Mesothelial cell of epicardium (in vitro differentiated cells): Measurements from ENCODE around the gene EPRS1. TPM values are rescaled to one million over a fixed set of nuclear protein-coding genes. Genes with fewer than 3 reads are reported as not detected.
"Not testable (repeated sequence)": the region's sequence is repeated elsewhere in the genome, so short reads cannot be mapped to it uniquely, and the experiment has no call there.

Experiments used
- DNase-seq, 2 experiments: peaks; one replicate each; pipeline ENCODE4 v3.0.0; 2021; ENCODE audit warnings: low spot score in 2 of 2; ENCODE audit not compliant: unreplicated experiment in 2 of 2
- H3K27ac Mint-ChIP-seq: 2 replicates; pipeline ENCODE4 v1.8.0; 2021; ENCODE audit warnings: mixed read lengths
- H3K27me3 Mint-ChIP-seq: 2 replicates; pipeline ENCODE4 v1.8.0; 2021; ENCODE audit warnings: low read depth, mixed read lengths
- H3K36me3 Mint-ChIP-seq: 2 replicates; pipeline ENCODE4 v1.8.0; 2021; ENCODE audit warnings: mixed read lengths
- H3K4me1 Mint-ChIP-seq: 2 replicates; pipeline ENCODE4 v1.8.0; 2021; ENCODE audit warnings: mixed read lengths
- H3K4me3 Mint-ChIP-seq: 2 replicates; pipeline ENCODE4 v1.8.0; 2021; ENCODE audit warnings: mild to moderate bottlenecking, moderate library complexity, mixed read lengths
- H3K9me3 Mint-ChIP-seq: 2 replicates; pipeline ENCODE4 v1.8.0; 2021; ENCODE audit warnings: mixed read lengths
- total RNA-seq: library from RNA; stranded (reverse); gene quantifications from 3 replicates; pipeline ENCODE4 v1.2.1, GENCODE V29; 2021
- TF ChIP-seq, protein P1 (sequence below): fragments of 200-600 bp; sonication (generic); IDR thresholded peaks from one replicate; pipeline ENCODE4 v1.5.0; 2021; ENCODE audit warnings: antibody characterized with exemption; ENCODE audit not compliant: unreplicated experiment

EPRS1 gene
- total RNA-seq, 1 donor from 2014 or later = 80.7 TPM

DNA sequence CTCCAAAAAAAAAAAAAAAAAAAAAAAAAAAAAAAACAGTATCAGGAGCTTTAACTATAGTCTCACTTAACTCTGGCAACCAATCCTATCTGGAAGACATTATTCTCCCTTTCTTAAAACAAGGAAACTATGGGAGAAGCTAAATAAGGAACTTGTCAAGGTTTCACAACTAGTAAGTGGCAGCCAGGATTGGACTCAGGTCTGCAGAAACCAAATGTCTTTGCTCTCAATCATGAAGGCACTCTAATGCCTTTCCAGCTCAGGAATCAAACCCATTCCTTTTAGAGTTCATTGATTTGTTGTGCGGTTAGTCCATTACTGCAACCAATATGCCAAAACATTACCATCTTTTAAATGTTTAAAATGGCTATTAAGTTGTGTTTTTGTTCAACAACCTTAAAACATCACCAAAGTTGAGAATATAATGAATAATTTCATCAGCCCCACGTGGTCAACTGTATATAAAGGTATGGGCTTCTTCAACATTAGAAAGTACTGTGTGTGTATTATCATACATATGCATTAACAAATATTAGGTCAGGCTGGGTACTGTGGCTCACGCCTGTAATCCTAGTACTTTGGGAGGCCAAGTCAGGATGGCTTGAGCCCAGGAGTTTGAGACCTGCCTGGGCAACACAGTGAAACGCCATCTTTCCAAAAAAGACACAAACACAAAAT lies 1.5 kb downstream of the EPRS1 start:
- TF ChIP-seq, protein P1, sequence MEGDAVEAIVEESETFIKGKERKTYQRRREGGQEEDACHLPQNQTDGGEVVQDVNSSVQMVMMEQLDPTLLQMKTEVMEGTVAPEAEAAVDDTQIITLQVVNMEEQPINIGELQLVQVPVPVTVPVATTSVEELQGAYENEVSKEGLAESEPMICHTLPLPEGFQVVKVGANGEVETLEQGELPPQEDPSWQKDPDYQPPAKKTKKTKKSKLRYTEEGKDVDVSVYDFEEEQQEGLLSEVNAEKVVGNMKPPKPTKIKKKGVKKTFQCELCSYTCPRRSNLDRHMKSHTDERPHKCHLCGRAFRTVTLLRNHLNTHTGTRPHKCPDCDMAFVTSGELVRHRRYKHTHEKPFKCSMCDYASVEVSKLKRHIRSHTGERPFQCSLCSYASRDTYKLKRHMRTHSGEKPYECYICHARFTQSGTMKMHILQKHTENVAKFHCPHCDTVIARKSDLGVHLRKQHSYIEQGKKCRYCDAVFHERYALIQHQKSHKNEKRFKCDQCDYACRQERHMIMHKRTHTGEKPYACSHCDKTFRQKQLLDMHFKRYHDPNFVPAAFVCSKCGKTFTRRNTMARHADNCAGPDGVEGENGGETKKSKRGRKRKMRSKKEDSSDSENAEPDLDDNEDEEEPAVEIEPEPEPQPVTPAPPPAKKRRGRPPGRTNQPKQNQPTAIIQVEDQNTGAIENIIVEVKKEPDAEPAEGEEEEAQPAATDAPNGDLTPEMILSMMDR = no peak
- Mint-ChIP-seq H3K4me1 (peaks cover 20% of the 10 kb centered on the region), H3K36me3 (no peaks in the 10 kb centered on the region), H3K4me3 (peak overlapping the region; percentile 78), H3K9me3 (no peaks in the 10 kb centered on the region), H3K27me3 (no peaks in the 10 kb centered on the region), H3K27ac (peak overlapping the region; percentile 84)
- no peak for DNase-seq

DNA sequence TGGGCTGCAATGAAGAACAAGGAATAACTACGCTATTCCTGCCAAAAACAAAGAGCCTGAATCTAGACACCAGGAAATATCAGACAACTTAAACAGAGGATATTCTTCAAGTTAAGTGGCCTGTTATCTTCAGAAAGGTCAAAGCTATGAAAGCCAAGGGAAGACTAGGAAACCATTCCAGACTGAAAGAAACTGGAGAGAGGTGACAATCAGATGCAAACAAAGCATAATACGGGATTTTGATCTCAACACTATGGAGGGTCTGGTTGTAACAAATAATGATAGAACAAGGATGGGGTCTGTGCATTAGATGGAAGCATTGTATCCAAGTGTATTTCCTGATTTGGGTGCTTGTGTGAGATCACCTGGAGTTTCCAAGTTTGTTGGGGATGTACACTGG lies 2.7 kb downstream of the EPRS1 start:
- Mint-ChIP-seq H3K27me3 (no peaks in the 10 kb centered on the region), H3K36me3 (peaks cover 6% of the 10 kb centered on the region), H3K4me3 (no peak overlapping the region), H3K4me1 (peaks cover 20% of the 10 kb centered on the region), H3K9me3 (no peaks in the 10 kb centered on the region), H3K27ac (no peak overlapping the region)
- no peak for DNase-seq
- TF ChIP-seq, protein P1 = no peak

DNA sequence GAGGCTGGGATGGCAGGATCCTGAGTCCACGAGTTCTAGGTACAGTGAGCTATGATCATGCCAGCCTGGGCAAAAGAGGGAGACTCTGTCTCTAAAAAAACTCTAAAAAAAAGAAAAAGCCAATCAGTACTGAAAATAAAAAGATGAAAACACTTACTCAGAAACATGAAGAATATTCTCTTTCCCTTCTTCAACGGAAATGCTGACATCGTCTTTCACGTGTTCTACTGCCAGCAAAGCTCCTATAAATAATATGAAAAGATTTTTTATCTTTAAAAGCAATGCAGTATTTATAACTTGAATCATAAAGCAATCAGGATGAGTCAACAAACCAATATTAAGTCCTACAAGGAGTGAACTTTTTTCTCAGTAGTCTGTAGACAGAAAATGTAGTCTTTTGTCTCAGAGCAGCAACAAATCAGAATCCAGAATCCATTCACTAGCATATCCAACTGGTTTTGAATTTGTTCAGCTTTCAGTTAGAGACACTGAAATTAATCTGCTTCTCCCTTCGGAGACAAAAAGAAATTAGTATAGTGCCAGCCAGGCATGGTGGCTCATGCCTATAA lies 6.2 kb downstream of the EPRS1 start:
- H3K36me3 Mint-ChIP-seq = peaks cover 21% of the 10 kb centered on the region
- no peaks in the 10 kb centered on the region for H3K9me3 Mint-ChIP-seq
- no peak overlapping the region for H3K4me3 Mint-ChIP-seq
- DNase-seq = no peak
- peaks cover 10% of the 10 kb centered on the region for H3K4me1 Mint-ChIP-seq
- no peaks in the 10 kb centered on the region for H3K27me3 Mint-ChIP-seq
- TF ChIP-seq, protein P1 = no peak
- no peak overlapping the region for H3K27ac Mint-ChIP-seq

DNA sequence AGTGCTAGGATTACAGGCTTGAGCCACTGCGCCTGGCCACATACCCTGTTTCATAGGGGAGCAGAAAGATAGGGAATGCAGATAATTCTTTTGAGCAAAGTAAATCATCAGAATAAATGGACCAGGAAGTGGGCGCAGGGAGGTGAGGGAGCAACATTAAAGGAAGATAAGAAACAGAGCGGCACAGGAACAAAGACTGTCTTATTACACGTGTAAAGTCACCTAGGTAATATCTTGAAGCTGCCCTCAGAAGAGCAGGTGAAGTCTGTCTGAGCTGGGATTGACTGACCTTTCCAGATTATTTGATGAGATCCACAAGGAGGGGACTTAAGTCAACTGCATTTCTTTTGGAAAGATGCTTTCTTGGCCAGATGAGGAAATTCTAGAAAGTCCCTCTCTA lies 7.7 kb downstream of the EPRS1 start:
- H3K4me3 Mint-ChIP-seq = no peak overlapping the region
- H3K27ac Mint-ChIP-seq = peak overlapping the region; percentile 14
- no peaks in the 10 kb centered on the region for H3K27me3 Mint-ChIP-seq
- H3K9me3 Mint-ChIP-seq = no peaks in the 10 kb centered on the region
- peaks cover 24% of the 10 kb centered on the region for H3K36me3 Mint-ChIP-seq
- TF ChIP-seq, protein P1 = no peak
- DNase-seq = no peak
- peaks cover 4% of the 10 kb centered on the region for H3K4me1 Mint-ChIP-seq

DNA sequence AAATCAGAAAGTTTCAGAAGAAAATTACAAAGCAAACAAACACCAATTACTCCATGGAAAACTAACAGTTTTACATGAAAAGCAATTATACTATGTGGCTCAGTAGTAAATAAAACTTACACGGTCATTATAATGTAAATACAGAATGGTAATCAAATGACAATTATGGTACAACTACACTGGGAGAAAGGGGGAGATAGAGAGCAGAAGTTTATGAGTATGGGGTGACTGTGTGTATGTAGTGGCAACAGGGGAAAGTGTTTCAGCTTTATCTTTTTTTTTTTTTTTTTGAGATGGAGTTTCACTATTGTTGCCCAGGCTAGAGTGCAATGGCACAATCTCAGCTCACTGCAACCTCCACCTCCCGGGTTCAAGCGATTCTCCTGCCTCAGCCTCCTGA lies 8.5 kb downstream of the EPRS1 start:
- peaks cover 24% of the 10 kb centered on the region for H3K36me3 Mint-ChIP-seq
- not testable (repeated sequence) for H3K27me3 Mint-ChIP-seq, H3K4me3 Mint-ChIP-seq, DNase-seq, H3K27ac Mint-ChIP-seq, H3K9me3 Mint-ChIP-seq, H3K4me1 Mint-ChIP-seq

DNA sequence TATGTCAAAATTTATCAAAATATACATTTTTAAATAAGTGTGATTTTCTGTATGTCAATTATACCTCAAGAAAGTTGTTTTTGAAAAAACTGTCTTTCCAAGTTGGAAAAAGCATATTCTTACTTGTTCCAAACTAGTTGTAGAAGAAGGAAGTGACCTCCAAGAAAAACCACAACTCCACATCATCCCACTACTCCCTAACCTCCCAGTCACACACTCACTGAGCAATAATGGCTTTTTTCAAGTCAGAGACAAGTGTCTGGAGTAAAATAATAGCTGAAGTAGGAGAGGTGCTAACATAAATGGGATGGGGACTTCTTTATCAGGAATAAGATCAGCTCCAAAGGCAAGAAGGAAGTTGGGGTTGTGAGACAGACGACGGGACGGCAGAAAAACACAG lies 13.4 kb downstream of the EPRS1 start:
- Mint-ChIP-seq H3K4me3 (no peak overlapping the region), H3K9me3 (no peaks in the 10 kb centered on the region), H3K36me3 (peaks cover 27% of the 10 kb centered on the region), H3K27ac (no peak overlapping the region), H3K27me3 (no peaks in the 10 kb centered on the region), H3K4me1 (no peaks in the 10 kb centered on the region)
- TF ChIP-seq, protein P1 = no peak
- DNase-seq = no peak
